Lower leg skin (tissue), 4 donors: ENCODE data around the gene TBC1D8. TPM values are rescaled to one million over a fixed set of nuclear protein-coding genes. Genes with fewer than 3 reads are reported as not detected.

ENCODE experiments used
- DNase-seq, 2 donors: peaks; one replicate each; pipeline ENCODE4 v3.0.0-alpha.2; 2019; ENCODE audit warnings: low spot score in 2 of 2
- H3K4me3 ChIP-seq: fragments of 200-600 bp; sonication (generic); 2 replicates; pipeline ENCODE4 v1.5.1; 2017; ENCODE audit warnings: mild to moderate bottlenecking, low read depth; ENCODE audit not compliant: poor library complexity, severe bottlenecking
- CTCF ChIP-seq, 3 donors: fragments of 450-650 bp; IDR thresholded peaks; one replicate each; pipeline ENCODE4 v1.5.1; 2016; ENCODE audit warnings: antibody characterized with exemption in 3 of 3, mild to moderate bottlenecking in 3 of 3, moderate library complexity in 2 of 3
- POLR2A ChIP-seq, 2 donors: fragments of 450-650 bp; IDR thresholded peaks; one replicate each; pipeline ENCODE4 v1.6.1; 2016 to 2017; ENCODE audit warnings: antibody characterized with exemption in 2 of 2, mild to moderate bottlenecking in 1 of 2, moderate library complexity in 1 of 2
- whole genome bisulfite sequencing, 2 donors: methylation state at CpG; one replicate each; pipeline ENCODE4 v1.1.5; 2018; 5-methylcytosine and 5-hydroxymethylcytosine counted together
- intact Hi-C: fragments of 100-400 bp; cut with DNase I; formaldehyde crosslinking; loops from one replicate; pipeline ENCODE4 v1.15.0; 2023; ENCODE audit warnings: low total_unique reads
- total RNA-seq, 4 donors: library from RNA; depleted of rRNA; stranded (reverse); fragments of >200 nt; gene quantifications; one replicate each; pipeline ENCODE4 v1.1.0, GENCODE V29; 2016

The TBC1D8 gene
- total RNA-seq, 4 donors from 2014 or later = 29.4 to 102 (median 46.1) TPM

- no peak for TF ChIP-seq POLR2A (IDR thresholded peaks at IDR 0.05)
- no peak for TF ChIP-seq CTCF (IDR thresholded peaks at IDR 0.05)
- WGBS, 2 donors = 90 to 97% methylated on average over 6 of the region's 6 CpGs
- no peak overlapping the region for H3K4me3 ChIP-seq
- intact Hi-C loops = no loop called here
- DNase-seq = no peak
Measured at GRCh38 chr2:101040761-101041160, 110.4 kb downstream of the TBC1D8 start.

- no peak overlapping the region for H3K4me3 ChIP-seq
- intact Hi-C loops = no loop called here
- no peak for TF ChIP-seq CTCF (IDR thresholded peaks at IDR 0.05)
- TF ChIP-seq POLR2A (IDR thresholded peaks at IDR 0.05) = no peak
- 89 to 94% methylated on average over 13 of the region's 13 CpGs for WGBS, 2 donors
- DNase-seq = no peak
Measured at GRCh38 chr2:101040072-101040471, 111.1 kb downstream of the TBC1D8 start.

- no peak for TF ChIP-seq CTCF (IDR thresholded peaks at IDR 0.05)
- no peak for TF ChIP-seq POLR2A (IDR thresholded peaks at IDR 0.05)
- no peak overlapping the region for H3K4me3 ChIP-seq
- intact Hi-C loops = loop anchor here (5.0 kb wide), 1 partner anchor 114 kb away; the partner anchor contains the start of gene TBC1D8
- DNase-seq = no peak
- WGBS, 2 donors = 89 to 94% methylated on average over 21 of the region's 21 CpGs
Measured at GRCh38 chr2:101038455-101039255, 112.5 kb downstream of the TBC1D8 start.

GRCh38 chr2:101037161-101037755 lies 113.9 kb downstream of the TBC1D8 start:
- no peak overlapping the region for H3K4me3 ChIP-seq
- intact Hi-C loops = loop anchor here (5.0 kb wide), 1 partner anchor 115 kb away; the partner anchor contains the start of gene TBC1D8
- 90 to 93% methylated on average over 19 of the region's 19 CpGs for WGBS, 2 donors
- no peak for TF ChIP-seq POLR2A (IDR thresholded peaks at IDR 0.05)
- DNase-seq = no peak

- no peak overlapping the region for H3K4me3 ChIP-seq
- 71 to 72% methylated on average over 2 of the region's 2 CpGs for WGBS, 2 donors
- TF ChIP-seq POLR2A (IDR thresholded peaks at IDR 0.05) (no peak), CTCF (IDR thresholded peaks at IDR 0.05) (no peak)
- intact Hi-C loops = loop anchor here (5.0 kb wide), 1 partner anchor 116 kb away; the partner anchor contains the start of gene TBC1D8
- no peak for DNase-seq
Measured at GRCh38 chr2:101036562-101036961, 114.6 kb downstream of the TBC1D8 start.

GRCh38 chr2:101032084-101032776 lies 119.0 kb downstream of the TBC1D8 start:
- 94 to 96% methylated on average over 15 of the region's 15 CpGs for whole genome bisulfite sequencing, 2 donors
- TF ChIP-seq CTCF (IDR thresholded peaks at IDR 0.05) (no peak), POLR2A (IDR thresholded peaks at IDR 0.05) (no peak)
- intact Hi-C loops = loop anchor here (1.0 kb wide), 1 partner anchor 17 kb away; no protein-coding TSS in a partner anchor
- no peak overlapping the region for H3K4me3 ChIP-seq
- DNase-seq = no peak
